Measurements from ENCODE around the gene P2RY6.

The P2RY6 gene

GRCh38 chr11:73236854-73237253 lies 35.3 kb upstream of the P2RY6 start:
- no peak for DNase-seq (ENCODE audit: low read depth in 2 of 2)

- DNase-seq (ENCODE audit: low read depth in 2 of 2) = no peak
Observed at GRCh38 chr11:73237471-73238290, 34.5 kb upstream of the P2RY6 start.

GRCh38 chr11:73239111-73239521 lies 33.0 kb upstream of the P2RY6 start:
- no peak for DNase-seq (ENCODE audit: low read depth in 2 of 2)

DNA sequence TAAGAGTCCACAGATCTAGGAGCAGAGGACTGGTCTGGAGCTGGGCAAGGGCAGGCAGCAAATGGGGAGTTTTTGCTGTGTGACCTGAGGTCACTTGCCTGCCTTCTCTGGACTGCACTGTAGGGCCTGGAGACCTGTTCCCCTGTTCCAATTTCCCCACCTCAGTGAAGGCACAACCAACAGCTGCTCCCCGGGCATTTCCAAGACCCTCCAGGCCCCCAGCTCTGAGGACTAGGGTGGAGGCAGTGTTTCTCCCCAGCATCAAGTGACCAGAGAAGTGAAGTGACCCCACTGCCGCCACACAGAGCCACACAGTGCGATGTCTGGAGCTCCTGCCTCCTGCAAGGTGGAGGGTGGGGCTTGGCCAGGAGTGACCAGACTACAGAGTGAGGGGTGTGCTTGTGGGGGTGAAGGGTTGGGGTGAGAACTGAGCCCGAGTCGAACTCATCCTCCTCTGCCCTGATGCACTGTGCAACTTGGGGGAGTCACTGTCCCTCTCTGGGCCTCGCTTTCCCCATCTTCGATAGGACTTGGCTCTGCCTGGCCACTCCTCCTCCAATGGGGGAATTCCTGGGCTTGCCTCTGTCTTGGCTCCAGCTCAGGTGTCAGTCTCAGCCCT lies 32.5 kb upstream of the P2RY6 start:
- no peak for DNase-seq (ENCODE audit: low read depth in 2 of 2)

GRCh38 chr11:73240190-73240781 lies 31.9 kb upstream of the P2RY6 start:
- no peak for DNase-seq (ENCODE audit: low read depth in 2 of 2)

DNA sequence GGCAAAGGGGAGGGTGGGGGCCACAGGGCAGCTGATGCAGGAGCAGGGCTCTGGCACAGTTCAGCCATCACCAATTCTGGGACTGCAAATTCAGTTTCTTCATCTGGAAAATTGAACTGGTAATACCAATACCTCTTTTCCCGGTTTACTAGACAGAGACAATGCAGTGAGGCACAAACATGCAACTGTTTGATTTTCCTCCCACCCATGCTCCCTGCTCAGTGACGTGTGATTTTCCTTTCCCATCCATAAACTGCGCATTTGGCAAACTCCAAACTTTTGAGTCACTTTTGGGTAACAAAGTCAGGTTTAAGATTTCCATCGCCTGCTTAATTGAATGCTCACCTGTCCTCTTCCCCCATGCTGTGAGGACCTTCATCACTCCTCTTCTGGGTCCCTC lies 30.8 kb upstream of the P2RY6 start:
- DNase-seq (ENCODE audit: low read depth in 2 of 2) = no peak

GRCh38 chr11:73242251-73243092 lies 29.7 kb upstream of the P2RY6 start:
- DNase-seq (ENCODE audit: low read depth in 2 of 2) = peak; percentile 6 to 63

DNA sequence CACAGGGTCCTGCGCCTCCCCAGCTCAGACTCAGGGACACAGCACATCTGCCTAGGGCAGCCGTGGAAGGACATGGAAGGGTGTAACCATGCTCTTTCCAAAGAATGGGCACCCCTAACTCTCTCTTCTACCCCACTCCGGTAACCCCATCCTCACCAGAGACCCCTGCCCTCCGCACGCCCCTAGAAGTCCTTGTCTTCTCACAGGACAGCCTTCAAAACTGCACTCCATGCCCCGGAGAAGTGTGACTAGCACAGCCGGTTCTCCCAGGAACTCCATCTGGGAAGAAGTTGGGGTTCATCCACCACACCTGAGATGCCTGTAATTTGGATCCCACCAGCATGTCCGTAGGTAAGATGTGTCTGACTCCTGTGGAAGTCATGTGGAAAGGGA lies 29.0 kb upstream of the P2RY6 start:
- no peak for DNase-seq (ENCODE audit: low read depth in 2 of 2)

DNA sequence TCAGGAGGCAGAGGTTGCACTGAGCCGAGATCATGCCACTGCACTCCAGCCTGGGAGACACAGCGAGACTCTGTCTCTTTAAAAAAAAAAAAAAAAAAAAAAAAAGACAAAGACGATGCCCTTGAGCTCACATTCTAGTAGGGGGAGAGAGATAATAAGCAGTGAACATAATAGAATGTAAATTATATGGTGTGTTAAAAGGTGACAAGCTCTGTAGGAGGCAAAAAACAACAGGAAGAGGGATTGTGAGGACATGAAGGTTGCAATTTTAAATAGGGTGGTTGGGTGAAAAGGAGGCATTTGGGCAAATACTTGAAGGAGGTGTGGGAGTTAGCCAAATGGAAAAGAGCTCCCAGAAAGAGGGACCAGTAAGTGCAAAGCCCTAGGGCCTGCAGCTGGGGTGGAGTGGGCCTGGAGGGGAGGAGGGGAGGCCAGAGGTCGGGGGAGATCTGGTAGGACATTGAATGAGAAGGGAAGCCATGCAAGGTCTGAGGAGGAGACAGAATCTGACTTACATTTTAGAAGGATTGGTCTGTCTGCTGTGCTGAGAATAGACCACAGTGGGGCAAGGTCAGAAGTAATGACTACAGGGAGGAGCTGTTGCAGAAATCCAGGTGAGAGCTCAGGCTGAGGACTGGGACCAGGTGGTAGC lies 27.4 kb upstream of the P2RY6 start:
- no peak for DNase-seq (ENCODE audit: low read depth in 2 of 2)

- no peak for DNase-seq (ENCODE audit: low read depth in 2 of 2)
Observed at GRCh38 chr11:73245461-73245860, 26.7 kb upstream of the P2RY6 start.

- no peak for DNase-seq (ENCODE audit: low read depth in 2 of 2)
Observed at GRCh38 chr11:73246303-73246702, 25.8 kb upstream of the P2RY6 start.

- DNase-seq (ENCODE audit: low read depth in 2 of 2) = no peak
Observed at GRCh38 chr11:73248526-73249185, 23.5 kb upstream of the P2RY6 start.

DNA sequence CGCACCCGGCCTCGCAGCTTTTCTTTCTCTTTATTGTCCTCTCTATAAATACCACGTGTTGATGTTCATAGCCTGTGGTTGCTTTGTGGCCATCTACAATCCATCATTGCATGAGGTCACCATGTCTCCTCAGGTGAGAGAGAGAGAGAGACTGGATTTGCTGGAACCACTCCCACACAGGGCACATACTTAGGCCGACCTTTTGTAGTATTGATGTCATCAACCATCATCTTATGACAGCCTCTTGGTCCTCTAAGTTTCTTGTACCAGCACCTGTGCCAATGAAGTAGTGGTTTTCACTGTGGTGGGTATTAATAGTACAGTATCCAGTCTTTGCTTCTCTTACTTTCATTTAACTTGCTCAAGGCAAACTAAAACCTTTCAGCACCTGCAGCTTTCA lies 22.8 kb upstream of the P2RY6 start:
- no peak for DNase-seq (ENCODE audit: low read depth in 2 of 2)

DNA sequence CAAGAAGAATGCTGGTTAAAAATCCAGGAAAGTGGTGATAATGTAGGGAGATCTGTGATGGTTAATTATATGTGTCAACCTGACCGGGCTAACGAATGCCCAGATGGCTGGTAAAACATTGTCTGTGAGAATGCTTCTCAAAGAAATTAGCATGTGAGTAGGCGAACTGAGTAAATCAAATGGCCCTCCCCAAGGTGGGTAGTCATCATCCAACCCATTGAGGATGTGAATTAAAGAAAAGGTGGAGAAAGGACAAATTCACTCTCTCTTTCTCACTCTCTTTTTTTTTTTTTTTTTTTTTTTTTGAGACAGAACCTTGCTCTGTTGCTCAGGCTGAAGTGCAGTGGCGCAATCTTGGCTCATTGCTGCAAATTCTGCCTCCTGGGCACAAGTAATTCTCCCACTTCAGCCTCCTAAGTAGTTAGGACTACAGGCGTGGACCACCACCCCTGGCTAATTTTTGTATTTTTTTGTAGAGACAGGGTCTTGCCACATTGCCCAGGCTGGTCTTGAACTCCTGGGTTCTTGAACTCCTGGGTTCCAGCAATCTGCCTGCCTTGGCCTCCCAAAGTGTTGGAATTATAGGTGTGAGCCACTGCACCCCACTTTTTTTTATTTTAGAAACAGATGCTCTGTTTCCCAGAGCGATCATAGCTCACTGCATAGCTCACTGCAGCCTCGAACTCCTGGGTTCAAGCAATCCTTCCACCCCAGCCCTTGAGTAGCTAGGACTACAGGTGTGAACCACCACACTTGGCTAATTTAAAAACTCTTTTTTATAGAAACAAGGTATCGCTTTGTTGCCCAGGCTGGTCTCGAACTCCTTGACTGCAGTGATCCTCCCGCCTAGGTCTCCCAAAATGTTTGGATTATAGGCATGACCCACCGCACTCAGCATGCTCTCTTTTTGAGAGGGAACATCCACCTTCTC lies 22.0 kb upstream of the P2RY6 start:
- no peak for DNase-seq (ENCODE audit: low read depth in 2 of 2)

- no peak for DNase-seq (ENCODE audit: low read depth in 2 of 2)
Observed at GRCh38 chr11:73252577-73253191, 19.5 kb upstream of the P2RY6 start.

DNA sequence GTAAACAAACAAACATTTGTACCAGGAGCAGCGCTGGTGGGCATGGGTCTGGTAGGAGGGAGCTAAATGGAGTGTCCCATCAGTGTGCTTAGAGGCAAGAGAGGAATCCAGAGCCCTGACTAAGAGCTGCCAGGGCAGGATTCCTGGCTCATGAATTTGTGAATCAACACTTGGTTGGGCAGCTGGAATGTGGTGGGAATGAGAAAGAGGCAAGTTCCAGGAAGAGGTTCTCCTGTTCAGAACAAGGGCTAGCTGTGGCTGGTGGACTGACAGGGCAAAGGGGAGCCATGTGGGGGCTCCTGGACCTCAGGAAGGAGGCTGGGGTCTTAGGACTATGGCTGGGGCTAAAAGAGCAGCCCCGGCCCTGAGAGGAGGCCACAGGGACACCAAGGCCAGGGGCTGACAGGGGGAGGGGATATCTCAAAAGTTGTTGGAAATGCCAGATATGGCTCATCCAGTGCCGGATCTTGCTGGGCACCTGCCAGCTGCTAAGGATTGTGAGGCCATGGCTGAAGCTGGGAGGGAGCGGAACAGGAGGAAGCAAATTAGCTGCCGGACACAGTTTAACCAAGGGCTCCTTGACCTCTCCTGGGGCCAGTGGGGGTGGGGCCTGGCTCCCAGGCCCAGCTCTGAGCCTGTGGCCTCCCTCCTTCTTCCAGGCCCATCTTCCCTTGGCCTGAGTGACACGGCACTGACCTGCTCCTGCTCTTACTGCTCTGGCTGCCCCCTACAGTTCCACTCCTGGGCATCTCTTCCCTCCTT lies 14.6 kb upstream of the P2RY6 start:
- no peak for DNase-seq (ENCODE audit: low read depth in 2 of 2)

DNA sequence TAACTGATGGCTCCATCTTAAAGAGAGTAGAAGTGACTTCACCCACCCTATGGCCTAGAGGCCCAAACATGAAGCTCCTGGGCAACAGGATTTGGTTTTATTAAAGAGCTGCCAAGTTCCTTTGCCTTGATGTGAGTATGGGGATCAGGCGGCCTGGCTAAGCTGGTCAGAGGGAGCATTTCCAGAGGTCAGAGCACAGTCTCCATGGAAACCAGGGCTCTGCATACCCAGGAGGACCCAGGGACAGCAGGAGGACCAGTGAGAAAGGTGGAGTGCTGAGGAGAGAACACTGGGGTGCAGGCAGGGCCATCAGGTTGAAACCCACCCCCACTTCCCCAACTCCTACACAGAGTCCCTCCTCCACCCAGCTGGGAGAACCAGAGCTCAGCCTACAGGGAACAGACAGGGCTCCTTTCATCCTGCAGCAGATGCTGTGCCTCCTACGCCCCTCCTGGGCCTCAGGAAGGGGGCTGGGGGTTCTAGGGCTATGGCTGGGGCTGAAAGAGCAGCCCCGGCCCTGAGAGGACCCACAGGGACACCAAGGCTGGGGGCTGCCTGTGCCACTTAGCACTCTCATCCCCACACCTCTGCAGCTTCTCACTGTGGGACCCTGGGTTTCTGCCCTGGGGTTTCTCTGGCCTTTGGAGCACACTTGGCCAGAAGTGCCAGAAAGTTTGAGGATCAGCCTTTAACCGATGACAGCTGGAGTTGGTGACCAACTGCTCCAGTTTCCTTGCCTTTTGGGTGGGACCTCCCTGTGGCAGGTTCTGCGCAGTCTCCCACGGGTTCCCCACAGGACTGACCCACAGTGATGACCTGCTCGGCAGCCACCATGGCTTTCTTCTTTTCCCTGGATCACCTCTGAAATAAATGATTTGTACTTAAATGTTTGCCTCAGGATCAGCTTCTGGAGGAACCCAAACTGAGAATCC lies 13.8 kb upstream of the P2RY6 start:
- DNase-seq (ENCODE audit: low read depth in 2 of 2) = no peak
